AG04450 (cell line): ENCODE measurements around the gene FYN. TPM values are rescaled to one million over a fixed set of nuclear protein-coding genes. Genes with fewer than 3 reads are reported as not detected.

ENCODE experiments used
- CTCF ChIA-PET: fragments of 300-600, 350-600 bp; formaldehyde crosslinking; extraction: SDS; loops from one replicate; lab custom pipeline; 2022; ENCODE audit warnings: antibody characterized with exemption, inconsistent platforms; lab: Charles Lee
- POLR2A ChIA-PET: fragments of 350-600 bp; formaldehyde crosslinking; extraction: SDS; loops from one replicate; lab custom pipeline; 2021; ENCODE audit warnings: antibody characterized with exemption, inconsistent platforms; lab: Yijun Ruan, JAX
- DNase-seq: peaks from one replicate; pipeline ENCODE4 v3.0.0-alpha.2; 2011; ENCODE audit warnings: low read depth, low spot score
- H3K27ac ChIP-seq: one replicate; pipeline ENCODE4 v1.5.1; 2012; ENCODE audit warnings: low read depth, low read length, control low read depth
- H3K27me3 ChIP-seq: one replicate; pipeline ENCODE4 v1.6.0; 2012; ENCODE audit warnings: low read length; ENCODE audit not compliant: control insufficient read depth, insufficient read depth
- H3K4me3 ChIP-seq: 2 replicates; pipeline ENCODE4 v1.5.1; 2011; ENCODE audit warnings: mild to moderate bottlenecking, low read depth, low read length, control low read depth
- H3K9me3 ChIP-seq: 2 replicates; pipeline ENCODE4 v1.5.1; 2012; ENCODE audit warnings: low read length; ENCODE audit not compliant: control insufficient read depth, insufficient read depth
- polyA plus RNA-seq: library from polyadenylated mRNA; depleted of rRNA; stranded (reverse); fragments of >200 nt; gene quantifications from 2 replicates; pipeline ENCODE4 v1.2.3, GENCODE V29; 2011
- TF ChIP-seq, protein P1 (sequence below): IDR thresholded peaks from 2 replicates; pipeline ENCODE4 v1.5.1; 2011; ENCODE audit warnings: low read depth, low read length, control low read depth, inconsistent platforms

FYN gene
- polyA plus RNA-seq, 1 experiment = 29.0 TPM

- H3K27me3 ChIP-seq = no peaks in the 10 kb centered on the region
- H3K4me3 ChIP-seq = no peak overlapping the region
- H3K27ac ChIP-seq = no peak overlapping the region
- TF ChIP-seq, protein P1, sequence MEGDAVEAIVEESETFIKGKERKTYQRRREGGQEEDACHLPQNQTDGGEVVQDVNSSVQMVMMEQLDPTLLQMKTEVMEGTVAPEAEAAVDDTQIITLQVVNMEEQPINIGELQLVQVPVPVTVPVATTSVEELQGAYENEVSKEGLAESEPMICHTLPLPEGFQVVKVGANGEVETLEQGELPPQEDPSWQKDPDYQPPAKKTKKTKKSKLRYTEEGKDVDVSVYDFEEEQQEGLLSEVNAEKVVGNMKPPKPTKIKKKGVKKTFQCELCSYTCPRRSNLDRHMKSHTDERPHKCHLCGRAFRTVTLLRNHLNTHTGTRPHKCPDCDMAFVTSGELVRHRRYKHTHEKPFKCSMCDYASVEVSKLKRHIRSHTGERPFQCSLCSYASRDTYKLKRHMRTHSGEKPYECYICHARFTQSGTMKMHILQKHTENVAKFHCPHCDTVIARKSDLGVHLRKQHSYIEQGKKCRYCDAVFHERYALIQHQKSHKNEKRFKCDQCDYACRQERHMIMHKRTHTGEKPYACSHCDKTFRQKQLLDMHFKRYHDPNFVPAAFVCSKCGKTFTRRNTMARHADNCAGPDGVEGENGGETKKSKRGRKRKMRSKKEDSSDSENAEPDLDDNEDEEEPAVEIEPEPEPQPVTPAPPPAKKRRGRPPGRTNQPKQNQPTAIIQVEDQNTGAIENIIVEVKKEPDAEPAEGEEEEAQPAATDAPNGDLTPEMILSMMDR = no peak
- no peak for DNase-seq
- no peaks in the 10 kb centered on the region for H3K9me3 ChIP-seq
- ChIA-PET CTCF (no interaction called here), POLR2A (no interaction called here)
Measured at GRCh38 chr6:111691345-111692225, 181.7 kb downstream of the FYN start.

- TF ChIP-seq, protein P1 = no peak
- Histone ChIP-seq H3K27me3 (no peaks in the 10 kb centered on the region), H3K9me3 (no peaks in the 10 kb centered on the region), H3K4me3 (no peak overlapping the region), H3K27ac (no peak overlapping the region)
- POLR2A ChIA-PET = no interaction called here
- no peak for DNase-seq
- CTCF ChIA-PET = no interaction called here
Measured at GRCh38 chr6:111689946-111690345, 183.3 kb downstream of the FYN start.

DNA sequence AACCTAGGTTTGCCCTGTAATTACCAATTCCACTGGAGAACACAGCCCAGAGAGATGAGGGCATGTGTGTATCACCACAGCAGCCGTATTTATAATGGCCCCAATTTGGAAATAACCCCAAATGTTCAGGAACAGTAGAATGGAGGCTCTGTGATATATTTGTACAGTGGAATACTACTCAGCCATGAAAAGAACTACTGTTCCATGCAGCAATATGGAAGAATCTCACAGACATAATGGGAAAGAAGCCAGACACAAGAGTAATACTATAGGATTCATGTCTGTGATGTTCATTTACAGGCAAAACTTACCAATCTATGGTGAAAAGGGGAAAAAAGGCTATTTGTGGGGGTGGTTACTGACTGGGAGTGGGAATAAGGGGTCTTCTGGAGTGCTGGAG, 183.8 kb downstream of the FYN start:
- CTCF ChIA-PET = no interaction called here
- H3K4me3 ChIP-seq = no peak overlapping the region
- POLR2A ChIA-PET = no interaction called here
- DNase-seq = no peak
- H3K27me3 ChIP-seq = no peaks in the 10 kb centered on the region
- no peaks in the 10 kb centered on the region for H3K9me3 ChIP-seq
- TF ChIP-seq, protein P1 = no peak
- no peak overlapping the region for H3K27ac ChIP-seq

GRCh38 chr6:111688331-111688730, 184.9 kb downstream of the FYN start:
- Histone ChIP-seq H3K9me3 (no peaks in the 10 kb centered on the region), H3K27ac (no peak overlapping the region), H3K4me3 (no peak overlapping the region), H3K27me3 (no peaks in the 10 kb centered on the region)
- POLR2A ChIA-PET = no interaction called here
- CTCF ChIA-PET = interaction anchor here (0.5 to 1.5 kb wide), 2 partner anchors 48 to 355 kb away, joined by 3 to 4 read pairs; no protein-coding TSS in a partner anchor
- DNase-seq = no peak
- TF ChIP-seq, protein P1 = no peak

DNA sequence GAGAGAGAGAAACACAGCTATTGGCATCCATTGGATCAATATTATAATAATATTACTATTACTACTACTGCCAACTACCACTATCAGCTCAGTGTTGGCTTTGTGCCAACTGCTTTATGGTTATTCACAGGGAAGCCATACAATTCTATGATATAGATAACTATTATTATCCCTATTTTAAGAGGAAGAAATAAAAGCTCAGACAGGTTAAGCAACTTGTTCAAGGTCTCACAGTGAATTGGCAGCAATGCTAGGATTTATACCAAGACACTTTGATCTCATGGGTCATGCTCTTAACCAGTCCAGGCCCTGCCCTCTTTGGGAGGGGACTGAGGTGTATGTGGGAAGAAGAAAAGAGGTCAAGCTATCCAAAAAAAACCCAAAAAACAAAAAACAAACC, 185.6 kb downstream of the FYN start:
- no peak for DNase-seq
- Histone ChIP-seq H3K4me3 (no peak overlapping the region), H3K27ac (no peak overlapping the region), H3K9me3 (no peaks in the 10 kb centered on the region), H3K27me3 (no peaks in the 10 kb centered on the region)
- POLR2A ChIA-PET = no interaction called here
- CTCF ChIA-PET = interaction anchor here (0.5 to 1.5 kb wide), 3 partner anchors 47 to 356 kb away, joined by 3 to 8 read pairs (median 4); no protein-coding TSS in a partner anchor
- TF ChIP-seq, protein P1 = no peak
